HUES48 (cell line): ENCODE results near the gene NSG1.
A peak's percentile ranks its signal among the peaks of the same experiment; 100 is the strongest.
"Not testable (repeated sequence)": the region's sequence is repeated elsewhere in the genome, so short reads cannot be mapped to it uniquely, and the experiment has no call there.

Experiments
- H3K27ac ChIP-seq: one replicate; pipeline ENCODE4 v1.7.0; 2013; ENCODE audit warnings: low read depth, low read length, inconsistent platforms
- H3K27me3 ChIP-seq: 2 replicates; pipeline ENCODE4 v1.6.1; 2013; ENCODE audit warnings: mild to moderate bottlenecking, low read length; ENCODE audit not compliant: control insufficient read depth, insufficient read depth
- H3K36me3 ChIP-seq: 2 replicates; pipeline ENCODE4 v1.6.1; 2013; ENCODE audit warnings: low read length; ENCODE audit not compliant: control insufficient read depth, insufficient read depth
- H3K4me1 ChIP-seq: 2 replicates; pipeline ENCODE4 v1.6.1; 2013; ENCODE audit warnings: mild to moderate bottlenecking, low read length; ENCODE audit not compliant: control insufficient read depth, insufficient read depth
- H3K4me3 ChIP-seq: 2 replicates; pipeline ENCODE4 v1.5.1; 2013; ENCODE audit warnings: mild to moderate bottlenecking, low read depth, low read length
- H3K9ac ChIP-seq: 2 replicates; pipeline ENCODE4 v1.6.1; 2013; ENCODE audit warnings: mild to moderate bottlenecking, low read depth, low read length, moderate library complexity
- H3K9me3 ChIP-seq: 2 replicates; pipeline ENCODE4 v1.6.1; 2013; ENCODE audit warnings: low read length; ENCODE audit not compliant: control insufficient read depth, insufficient read depth

NSG1 gene

DNA sequence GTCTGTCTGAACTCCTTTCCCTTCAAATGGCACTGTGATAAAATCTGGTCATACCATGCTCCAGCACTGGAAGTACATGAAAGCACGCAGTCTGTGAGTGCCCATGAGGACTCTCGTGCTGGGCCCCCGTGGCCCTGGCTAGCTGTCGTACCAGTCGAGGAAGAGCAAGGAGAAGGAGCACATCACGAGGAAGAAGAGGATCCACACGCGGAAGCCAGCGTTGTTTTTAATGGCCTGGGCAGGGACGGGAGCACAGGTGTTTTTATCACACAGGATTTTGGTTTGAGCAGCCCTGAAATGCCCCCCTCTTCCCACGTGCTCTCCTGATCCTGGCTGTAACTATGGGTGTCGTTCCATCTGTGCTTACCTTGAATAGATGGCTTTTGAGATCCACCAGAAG is 33.0 kb downstream of the NSG1 start:
- no peak overlapping the region for H3K4me3 ChIP-seq
- no peak overlapping the region for H3K9ac ChIP-seq
- H3K27ac ChIP-seq, result no peak overlapping the region
- peaks cover 19% of the 10 kb centered on the region for H3K4me1 ChIP-seq
- peaks cover 45% of the 10 kb centered on the region for H3K36me3 ChIP-seq
- H3K9me3 ChIP-seq, result no peaks in the 10 kb centered on the region
- H3K27me3 ChIP-seq, result no peaks in the 10 kb centered on the region

DNA sequence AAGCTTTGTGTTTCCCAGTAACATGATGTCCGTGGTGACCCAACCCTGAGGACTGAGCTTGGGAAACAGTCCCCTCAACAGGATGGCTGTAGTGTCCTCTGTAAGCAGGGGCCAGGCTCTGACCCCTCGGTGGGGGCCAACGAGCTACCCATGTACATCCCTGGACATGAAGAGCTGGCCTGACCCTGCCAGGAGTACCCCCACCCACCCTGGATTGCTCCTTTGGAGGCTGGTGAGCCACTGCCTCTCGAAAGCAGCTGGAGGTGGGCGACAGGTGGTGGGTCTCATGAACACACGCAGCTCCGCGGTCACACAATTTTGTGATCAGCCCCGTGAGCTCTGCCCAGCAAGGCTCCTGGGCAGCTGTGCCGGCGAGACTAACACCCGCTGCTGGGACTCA is 33.5 kb downstream of the NSG1 start:
- Histone ChIP-seq H3K4me1 (peaks cover 24% of the 10 kb centered on the region), H3K9me3 (no peaks in the 10 kb centered on the region), H3K4me3 (no peak overlapping the region), H3K9ac (no peak overlapping the region), H3K27me3 (no peaks in the 10 kb centered on the region), H3K27ac (no peak overlapping the region), H3K36me3 (peaks cover 45% of the 10 kb centered on the region)

DNA sequence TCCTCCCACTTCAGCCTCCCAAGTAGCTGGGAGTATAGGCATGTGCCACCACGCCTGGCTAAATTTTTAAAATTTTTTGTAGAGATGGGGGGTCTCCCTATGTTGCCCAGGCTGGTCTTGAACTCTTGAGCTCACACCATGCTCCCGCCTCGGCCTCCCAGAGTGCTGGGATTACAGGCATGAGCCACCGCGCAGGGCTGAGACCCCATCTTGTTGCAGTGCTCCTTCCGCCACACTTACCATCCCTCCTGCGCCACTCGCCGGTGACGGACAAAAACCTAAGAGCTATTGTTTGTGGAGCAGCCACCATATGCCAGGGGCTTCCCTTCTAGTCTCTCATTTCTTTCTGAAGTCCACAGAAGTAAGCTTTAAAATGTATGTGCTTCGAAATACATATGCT is 34.5 kb downstream of the NSG1 start:
- peaks cover 28% of the 10 kb centered on the region for H3K4me1 ChIP-seq
- H3K27ac ChIP-seq, result no peak overlapping the region
- no peak overlapping the region for H3K9ac ChIP-seq
- H3K27me3 ChIP-seq, result no peaks in the 10 kb centered on the region
- peaks cover 45% of the 10 kb centered on the region for H3K36me3 ChIP-seq
- H3K4me3 ChIP-seq, result no peak overlapping the region
- H3K9me3 ChIP-seq, result no peaks in the 10 kb centered on the region

DNA sequence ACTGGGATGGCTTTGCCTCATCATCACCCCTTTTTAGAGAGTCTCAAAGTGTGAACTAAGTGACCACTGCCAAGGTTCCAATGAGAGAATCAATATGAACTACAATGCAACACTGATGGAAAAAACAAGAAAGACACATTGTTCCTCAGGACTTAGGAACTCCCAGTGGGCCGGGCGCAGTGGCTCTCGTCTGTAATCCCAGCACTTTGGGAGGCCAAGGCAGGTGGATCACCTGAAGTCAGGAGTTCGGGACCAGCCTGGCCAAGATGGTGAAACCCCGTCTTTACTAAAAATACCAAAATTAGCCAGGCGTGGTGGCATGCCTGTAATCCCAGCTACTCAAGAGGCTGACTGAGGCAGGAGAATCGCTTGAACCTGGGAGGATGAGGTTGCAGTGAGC is 35.2 kb downstream of the NSG1 start:
- not testable (repeated sequence) for H3K9ac ChIP-seq, H3K27me3 ChIP-seq, H3K4me3 ChIP-seq, H3K9me3 ChIP-seq, H3K27ac ChIP-seq
- Histone ChIP-seq H3K36me3 (peaks cover 41% of the 10 kb centered on the region), H3K4me1 (peaks cover 36% of the 10 kb centered on the region)

DNA sequence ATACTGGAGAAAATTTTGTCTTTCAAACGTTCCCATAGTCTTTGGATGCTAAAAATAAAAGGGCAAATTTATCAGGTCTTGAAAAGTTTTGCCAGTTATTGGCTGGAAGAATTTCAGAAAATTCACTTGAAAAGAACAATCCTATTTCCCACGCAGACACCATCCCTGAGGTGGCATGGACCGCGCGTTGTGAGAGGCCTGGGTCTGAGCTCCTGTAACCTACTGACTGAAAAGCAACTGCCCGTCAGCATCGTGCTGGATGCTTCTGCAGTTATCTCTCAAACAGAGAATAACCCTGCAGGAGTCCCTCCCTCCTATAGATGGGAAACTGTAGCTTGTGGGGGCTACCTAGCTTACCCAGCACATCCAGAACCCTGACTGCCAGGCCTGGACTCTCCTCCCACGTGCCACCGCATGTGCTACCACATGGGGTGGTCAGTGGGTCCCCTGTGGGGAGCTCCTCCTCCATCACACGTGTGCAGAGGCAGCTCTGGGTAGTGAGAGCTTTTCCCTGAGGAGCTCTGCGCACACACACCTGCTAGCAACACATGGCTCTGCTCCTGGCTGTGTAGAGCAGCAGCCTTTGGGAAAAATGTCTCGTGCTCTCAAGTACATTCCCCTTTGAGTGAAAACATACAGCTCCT is 36.1 kb downstream of the NSG1 start:
- Histone ChIP-seq H3K4me1 (peaks cover 45% of the 10 kb centered on the region), H3K9me3 (no peaks in the 10 kb centered on the region), H3K4me3 (no peak overlapping the region), H3K36me3 (peaks cover 33% of the 10 kb centered on the region), H3K9ac (no peak overlapping the region), H3K27me3 (no peaks in the 10 kb centered on the region), H3K27ac (peak overlapping the region; percentile 64)

DNA sequence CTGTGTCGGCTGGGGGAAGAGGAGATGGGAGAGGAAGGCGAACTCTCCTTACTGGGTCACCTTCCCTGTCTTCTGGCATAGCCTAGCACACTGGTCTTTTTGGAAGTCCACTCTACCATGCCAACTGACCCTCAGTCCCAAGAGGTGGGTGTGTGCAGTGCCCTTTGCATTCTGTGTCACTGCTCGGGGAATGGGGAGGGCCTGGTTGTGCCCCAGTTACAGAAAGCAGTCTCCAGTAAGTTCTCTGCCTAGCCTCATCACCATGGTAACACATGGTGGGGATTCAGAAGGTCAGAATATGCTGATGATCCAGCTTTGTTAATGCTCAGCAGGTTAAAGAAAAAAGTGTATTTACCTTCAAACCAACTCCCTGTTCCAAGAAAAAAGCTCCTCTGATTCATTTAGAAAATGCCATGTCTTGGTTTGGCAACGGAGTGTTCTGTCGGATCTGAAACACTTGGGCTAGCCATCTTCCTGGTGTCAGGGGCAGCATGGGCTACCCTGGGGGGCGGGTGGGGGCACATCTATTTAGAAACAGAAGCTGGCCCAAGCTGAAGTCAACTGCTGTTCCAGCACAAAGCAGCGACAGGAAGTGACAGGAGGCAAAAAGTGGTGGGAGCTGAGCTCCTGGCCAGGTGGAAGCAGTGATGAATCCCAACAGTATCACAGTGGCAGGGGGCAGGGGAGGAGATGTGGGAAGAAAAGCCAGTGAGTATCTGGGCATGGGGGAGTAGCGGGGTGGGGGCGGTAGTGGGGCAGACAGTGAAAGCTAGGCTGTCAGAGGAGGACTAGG is 37.0 kb downstream of the NSG1 start:
- H3K36me3 ChIP-seq, result peaks cover 25% of the 10 kb centered on the region
- no peaks in the 10 kb centered on the region for H3K9me3 ChIP-seq

DNA sequence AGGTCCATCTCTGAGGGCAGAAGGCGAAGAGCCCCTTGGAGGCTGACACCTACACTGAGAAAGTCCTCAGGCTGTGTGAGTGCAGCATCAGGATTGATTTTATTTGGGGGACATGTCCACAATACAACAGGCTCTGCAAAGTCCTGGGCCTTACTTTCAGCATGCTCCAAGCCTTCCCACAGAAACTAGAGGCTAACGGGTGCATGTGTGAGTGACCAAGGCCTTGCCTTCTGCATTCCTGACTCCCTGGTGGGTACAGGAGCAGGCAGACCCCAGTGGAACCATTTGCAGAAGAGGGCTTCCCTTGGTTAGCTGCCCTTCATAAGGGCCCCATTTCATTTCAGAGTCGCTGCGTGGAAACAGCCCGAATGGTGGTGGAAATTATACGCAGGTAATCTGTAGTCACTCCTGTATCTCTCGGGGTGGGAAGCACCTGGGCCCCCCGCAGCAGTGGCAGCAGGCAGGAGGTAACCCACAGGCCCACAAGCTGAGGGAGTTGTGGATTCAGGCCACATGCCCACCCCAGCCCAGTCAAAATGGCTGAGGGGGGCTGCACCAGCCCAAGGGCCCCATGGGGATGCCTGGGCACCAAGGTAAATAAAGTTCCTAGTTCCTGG is 37.7 kb downstream of the NSG1 start:
- Histone ChIP-seq H3K9ac (no peak overlapping the region), H3K27me3 (no peaks in the 10 kb centered on the region), H3K27ac (no peak overlapping the region), H3K36me3 (peaks cover 18% of the 10 kb centered on the region), H3K4me3 (no peak overlapping the region), H3K9me3 (no peaks in the 10 kb centered on the region), H3K4me1 (peaks cover 53% of the 10 kb centered on the region)

More for the DNA sequence above, 37.0 kb downstream of the NSG1 start:
- Histone ChIP-seq H3K4me1 (peaks cover 53% of the 10 kb centered on the region), H3K27me3 (no peaks in the 10 kb centered on the region), H3K4me3 (no peak overlapping the region), H3K27ac (peak overlapping the region; percentile 64), H3K9ac (no peak overlapping the region)

DNA sequence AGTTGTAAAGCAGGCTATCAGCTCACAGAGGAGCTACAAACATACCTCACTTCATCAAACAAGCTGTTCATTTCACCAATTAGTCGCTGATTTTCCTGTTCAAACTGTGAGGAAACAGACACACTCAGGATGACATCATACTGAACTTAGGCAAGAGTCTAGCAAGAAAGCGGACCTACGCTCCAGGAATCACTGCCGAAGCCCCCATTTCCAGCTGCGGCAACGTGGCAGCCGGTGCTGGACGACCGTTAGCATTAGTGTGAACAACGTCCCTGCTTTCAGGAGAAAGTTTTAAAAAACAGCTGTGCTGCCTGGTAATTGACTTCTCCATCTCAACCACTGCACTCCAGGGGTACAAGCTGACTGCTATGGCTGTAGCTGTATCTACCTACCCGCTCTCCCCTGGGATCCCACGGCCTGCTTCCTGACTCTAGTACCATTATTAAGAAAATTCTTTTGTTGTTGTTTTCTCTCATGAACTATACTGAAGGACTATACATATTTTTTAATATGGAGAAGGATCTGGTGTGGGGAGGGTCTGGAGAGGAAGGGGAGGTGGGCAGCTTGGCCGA is 38.3 kb downstream of the NSG1 start:
- H3K4me3 ChIP-seq, result no peak overlapping the region
- H3K27ac ChIP-seq, result no peak overlapping the region
- H3K9me3 ChIP-seq, result no peaks in the 10 kb centered on the region
- no peak overlapping the region for H3K9ac ChIP-seq
- peaks cover 12% of the 10 kb centered on the region for H3K36me3 ChIP-seq
- H3K27me3 ChIP-seq, result no peaks in the 10 kb centered on the region
- peaks cover 53% of the 10 kb centered on the region for H3K4me1 ChIP-seq

DNA sequence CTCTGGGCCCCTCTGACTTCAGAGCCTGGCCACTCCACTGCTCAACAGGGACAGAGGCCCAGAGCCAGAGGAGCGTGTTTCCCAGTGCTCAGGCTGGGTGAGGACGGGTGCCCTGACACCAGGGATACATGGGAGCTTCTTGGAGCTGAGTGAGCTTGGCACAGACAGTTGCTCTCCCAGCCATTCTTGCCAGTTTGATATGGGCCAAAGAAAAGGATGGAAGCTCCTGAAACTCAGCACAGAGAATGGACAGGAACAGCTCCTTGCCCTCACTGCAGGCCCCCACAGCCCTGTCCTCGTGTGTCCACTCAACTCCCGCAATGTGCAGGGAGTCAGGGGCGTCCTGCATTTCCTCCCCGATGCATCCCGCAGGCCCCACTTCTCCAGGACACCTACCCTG is 38.8 kb downstream of the NSG1 start:
- H3K4me1 ChIP-seq, result peaks cover 54% of the 10 kb centered on the region

DNA sequence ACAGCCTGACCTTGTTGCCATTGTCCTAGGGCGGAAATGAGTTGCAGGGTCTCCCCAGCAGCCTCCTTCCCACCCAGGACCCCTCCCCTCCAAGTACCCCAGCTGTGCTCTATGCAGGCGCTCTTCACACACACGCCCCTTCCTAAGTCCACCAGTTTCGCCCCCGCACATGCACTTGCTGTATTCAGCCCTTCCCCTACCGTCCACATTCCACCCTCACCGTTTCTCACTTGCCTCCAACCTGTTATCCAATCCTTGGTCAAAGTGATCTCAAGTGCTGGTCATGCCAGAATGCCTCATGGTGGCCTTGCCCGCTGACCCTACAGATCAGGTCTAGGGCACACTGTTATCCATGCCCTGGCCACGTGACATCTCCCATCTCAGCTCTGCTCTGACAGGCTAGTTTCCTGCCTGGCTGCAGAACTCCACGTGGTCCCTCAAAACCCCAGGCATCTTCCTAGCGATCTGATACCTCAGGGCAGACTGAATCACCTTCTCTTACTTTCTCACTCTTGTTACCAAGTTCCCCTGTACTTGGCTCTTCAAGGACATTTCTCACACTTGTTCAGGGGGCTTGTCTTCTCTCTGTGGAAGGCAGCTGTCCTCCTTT is 39.7 kb downstream of the NSG1 start:
- no peak overlapping the region for H3K9ac ChIP-seq
- peak overlapping the region; percentile 45 for H3K27ac ChIP-seq
- H3K4me3 ChIP-seq, result no peak overlapping the region
- peaks cover 57% of the 10 kb centered on the region for H3K4me1 ChIP-seq
- H3K9me3 ChIP-seq, result no peaks in the 10 kb centered on the region
- no peaks in the 10 kb centered on the region; the same call in 1 of the 2 replicates for H3K36me3 ChIP-seq
- H3K27me3 ChIP-seq, result no peaks in the 10 kb centered on the region

More for the DNA sequence above, 38.8 kb downstream of the NSG1 start:
- Histone ChIP-seq H3K4me3 (no peak overlapping the region), H3K36me3 (peaks cover 7% of the 10 kb centered on the region; the same call in 1 of the 2 replicates), H3K27me3 (no peaks in the 10 kb centered on the region), H3K9ac (no peak overlapping the region), H3K27ac (no peak overlapping the region), H3K9me3 (no peaks in the 10 kb centered on the region)
